Iris pigment epithelial cell (primary cell): ENCODE measurements around the gene UNCX.
"Not testable (repeated sequence)": the region's sequence is repeated elsewhere in the genome, so short reads cannot be mapped to it uniquely, and the experiment has no call there.

Experiments
- DNase-seq: peaks from one replicate; pipeline ENCODE4 v3.0.0-alpha.2; 2011; ENCODE audit warnings: low read depth

Gene UNCX

DNA sequence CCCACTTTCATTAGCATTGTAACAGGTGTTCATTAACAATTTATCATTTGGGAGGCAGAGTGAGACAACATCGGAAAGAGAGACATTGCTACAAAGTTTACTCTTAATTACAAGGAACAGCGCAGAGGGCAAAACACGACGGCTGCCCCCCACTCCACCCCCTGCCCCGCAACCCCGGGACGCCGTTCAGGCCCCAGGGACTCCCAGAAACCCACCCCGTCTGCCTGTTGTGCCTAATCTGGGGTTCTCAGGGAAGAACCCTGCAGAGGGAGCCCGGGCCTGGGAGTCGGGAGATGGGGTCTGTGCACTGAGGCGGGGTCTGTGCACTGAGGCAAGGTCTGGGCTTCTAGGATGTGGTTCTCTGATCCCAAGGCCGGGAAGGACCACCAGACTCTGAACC lies 25.2 kb downstream of the UNCX start:
- DNase-seq = no peak

DNA sequence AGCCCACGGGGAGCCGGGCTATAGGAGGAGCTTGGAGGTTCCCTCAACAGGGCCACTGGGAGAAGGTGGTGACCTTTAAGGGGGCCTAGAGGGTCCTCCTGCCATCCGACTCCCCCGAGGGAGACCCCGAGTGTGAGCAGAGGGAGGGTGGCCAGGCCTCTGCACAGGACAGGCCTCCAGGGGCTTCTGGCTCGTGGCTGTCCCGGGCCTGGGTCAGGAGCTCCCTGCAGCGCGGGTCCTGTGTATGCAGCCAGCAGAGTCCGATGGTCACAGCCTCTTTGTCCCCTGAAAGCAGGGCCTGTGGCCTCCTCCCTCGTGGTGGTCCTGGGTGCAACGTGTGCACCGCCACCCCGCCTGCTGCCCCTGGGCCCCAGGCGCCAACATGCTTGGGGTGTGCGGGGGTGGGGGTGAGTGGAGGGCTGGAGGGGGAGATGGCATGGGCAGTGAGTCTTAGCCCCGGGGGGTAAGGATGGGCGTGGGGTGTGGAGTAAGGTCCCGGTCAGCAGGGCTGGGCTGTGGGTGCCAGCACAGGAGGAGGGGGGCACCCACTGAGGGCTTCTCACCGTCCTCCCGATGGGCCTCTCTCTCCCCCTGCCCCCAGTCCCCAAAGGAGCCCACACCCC lies 27.1 kb downstream of the UNCX start:
- no peak for DNase-seq

DNA sequence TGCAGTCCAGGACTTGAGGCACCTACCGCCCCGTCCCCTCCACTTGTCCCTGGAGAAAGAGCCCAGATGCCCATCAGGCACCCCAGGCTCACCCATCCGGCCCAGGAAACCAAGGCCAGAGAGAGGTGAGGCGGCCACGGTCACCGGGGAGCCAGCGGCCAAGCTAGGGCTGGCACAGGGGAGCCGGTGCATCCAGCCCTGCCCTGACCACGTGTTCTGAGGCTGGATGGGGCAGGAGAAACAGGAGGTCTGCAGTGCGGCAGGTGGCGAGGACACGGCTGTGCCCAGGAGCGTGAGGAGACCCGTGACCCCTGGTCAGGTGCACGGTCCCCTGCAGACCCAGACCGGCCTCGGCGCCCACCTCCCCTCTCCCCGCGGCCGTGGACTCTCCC lies 27.6 kb downstream of the UNCX start:
- DNase-seq = no peak

DNA sequence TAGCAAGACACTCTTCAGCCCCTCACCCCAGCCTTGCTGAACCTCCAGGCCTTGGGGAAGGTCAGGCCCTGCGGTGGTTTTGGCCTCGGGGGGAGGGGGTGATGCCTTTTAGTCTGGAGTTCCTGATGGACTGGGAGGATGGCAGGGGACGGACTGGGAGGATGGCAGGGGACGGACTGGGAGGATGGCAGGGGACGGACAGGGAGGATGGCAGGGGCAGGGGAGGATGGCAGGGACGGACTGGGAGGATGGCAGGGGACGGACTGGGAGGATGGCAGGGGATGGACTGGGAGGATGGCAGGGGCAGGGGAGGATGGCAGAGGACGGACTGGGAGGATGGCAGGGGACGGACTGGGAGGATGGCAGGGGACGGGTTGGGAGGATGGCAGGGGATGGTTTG lies 28.4 kb downstream of the UNCX start:
- DNase-seq = not testable (repeated sequence)

DNA sequence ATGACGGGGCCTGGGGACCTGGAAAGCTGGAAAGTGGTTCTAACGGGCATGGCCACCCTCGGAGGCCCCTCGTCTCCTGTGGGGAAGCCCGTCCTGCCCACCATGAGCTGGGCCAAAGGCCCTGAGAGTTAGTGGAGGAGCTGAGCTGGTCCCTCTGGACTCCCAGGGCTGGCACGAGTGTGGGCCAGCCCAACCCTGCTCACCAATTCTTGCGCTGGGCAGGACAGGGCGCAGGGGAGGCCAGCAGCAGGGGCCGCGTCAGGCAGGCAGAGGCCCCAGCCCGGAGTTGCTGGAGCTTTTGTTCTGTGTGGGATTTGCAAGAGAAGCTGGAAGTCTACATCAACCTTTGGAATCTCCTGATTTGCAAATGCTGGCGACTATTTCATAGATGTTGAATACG lies 29.8 kb downstream of the UNCX start:
- no peak for DNase-seq

DNA sequence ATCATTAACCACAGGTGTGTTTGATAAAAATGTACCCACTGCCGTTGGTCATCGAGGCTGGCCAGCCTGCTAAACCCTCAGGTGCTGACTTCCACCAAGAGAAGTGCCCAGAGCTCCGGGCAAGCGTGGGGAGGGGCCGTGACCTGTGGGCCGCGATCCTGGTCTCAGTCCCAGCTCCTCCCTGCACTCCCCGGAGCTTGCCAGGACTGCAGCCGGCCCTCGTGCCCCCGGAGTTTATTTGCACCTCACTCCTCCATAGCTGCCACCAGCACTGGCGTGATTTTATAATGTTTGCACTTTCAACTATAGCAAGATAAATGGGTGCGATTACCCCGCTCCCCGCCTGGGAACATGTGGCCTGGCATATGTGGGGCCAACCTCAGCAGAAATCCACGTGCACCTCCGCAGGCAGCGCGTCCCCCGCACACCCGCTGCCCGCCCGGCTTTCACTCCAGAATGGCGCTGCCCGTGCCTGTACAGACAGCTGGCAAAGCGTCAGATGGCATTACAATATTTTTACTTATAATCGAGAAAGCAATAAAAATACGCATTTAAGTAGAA lies 30.8 kb downstream of the UNCX start:
- DNase-seq = no peak

DNA sequence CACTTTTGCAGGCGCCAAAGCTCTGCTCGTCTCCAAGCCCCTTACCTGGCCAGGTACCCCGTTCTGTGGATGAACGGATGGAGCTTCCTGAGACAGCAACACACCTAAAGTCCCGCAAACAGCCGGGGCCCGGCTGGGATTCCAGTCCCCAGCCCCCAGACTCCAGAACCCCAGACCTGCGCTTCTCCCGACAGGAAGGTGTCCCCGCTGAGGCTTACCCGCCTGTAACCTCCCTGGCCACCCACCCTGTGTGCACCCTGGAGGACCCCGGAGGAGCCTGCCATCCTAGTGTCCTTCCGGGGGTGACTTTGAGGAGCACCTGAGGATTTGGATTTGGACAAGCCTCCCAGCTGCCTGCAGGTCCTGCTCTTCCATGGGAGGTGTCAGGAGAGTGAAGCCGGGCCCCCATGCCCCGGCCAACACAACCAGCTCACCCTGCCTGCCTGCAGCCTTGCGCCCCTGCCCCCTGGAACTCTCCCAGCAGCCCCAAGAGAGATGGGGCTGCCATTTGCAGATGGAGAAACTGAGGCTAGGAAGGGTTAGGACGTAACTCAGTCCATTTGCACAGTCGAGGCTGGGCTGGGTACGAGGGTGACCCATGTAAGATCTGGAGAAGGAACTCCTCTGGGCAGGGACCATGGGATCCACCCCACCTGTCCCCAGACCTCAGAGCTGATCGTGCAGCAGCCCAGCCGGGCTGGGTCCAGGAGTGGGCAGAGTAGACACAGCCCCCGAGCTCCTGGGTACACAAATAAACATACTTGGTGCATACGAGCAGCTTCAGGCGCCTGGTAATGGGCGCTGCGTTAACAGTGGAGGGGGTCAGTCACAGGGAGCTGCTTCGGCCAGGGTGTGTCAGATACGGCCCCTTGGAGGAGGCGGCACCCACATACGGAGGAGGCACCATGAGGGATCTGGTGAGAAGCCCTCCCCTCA lies 31.9 kb downstream of the UNCX start:
- no peak for DNase-seq

DNA sequence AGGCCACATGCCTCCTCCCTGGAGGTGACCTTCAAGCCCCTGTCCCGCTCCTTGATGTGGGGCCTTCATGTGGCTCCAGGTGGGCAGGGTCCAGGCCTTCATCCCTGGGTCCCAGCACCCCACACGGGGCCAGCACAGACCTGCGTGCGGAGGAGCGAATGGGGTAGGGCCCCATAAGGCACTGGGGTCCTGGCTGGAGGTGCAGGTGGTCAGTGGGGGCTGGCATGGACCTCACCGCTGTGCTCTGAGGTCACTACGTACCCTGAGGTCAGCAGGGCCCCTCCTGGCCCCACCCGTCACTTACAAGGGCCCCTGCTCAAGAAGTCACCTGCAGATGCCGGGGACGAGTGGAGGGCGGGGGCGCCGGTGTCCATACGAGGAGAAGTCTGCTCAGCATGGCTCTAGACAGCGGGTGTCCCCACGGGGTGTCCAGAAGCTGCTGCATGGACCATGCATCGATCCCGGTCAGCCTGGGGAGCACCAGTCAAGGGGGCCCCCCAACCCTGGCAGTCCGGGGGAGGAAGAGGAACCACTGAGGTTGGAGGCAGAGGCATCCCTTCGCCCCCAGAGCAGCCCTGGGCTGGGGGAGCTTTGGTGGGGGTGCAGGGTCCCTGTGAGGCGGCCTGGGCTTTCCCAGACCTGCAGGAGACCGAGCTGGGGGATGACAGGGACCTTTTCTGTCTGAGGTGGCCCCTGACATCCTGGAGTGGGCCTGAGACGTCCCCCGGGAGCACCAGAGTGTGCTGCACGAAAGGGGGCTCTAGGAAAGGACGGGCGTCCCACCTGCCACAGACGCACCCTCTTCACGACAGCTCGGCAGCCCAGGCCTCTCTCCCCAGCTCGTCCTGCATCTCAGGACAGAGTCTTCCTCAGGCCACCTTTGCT lies 34.6 kb downstream of the UNCX start:
- DNase-seq = no peak

DNA sequence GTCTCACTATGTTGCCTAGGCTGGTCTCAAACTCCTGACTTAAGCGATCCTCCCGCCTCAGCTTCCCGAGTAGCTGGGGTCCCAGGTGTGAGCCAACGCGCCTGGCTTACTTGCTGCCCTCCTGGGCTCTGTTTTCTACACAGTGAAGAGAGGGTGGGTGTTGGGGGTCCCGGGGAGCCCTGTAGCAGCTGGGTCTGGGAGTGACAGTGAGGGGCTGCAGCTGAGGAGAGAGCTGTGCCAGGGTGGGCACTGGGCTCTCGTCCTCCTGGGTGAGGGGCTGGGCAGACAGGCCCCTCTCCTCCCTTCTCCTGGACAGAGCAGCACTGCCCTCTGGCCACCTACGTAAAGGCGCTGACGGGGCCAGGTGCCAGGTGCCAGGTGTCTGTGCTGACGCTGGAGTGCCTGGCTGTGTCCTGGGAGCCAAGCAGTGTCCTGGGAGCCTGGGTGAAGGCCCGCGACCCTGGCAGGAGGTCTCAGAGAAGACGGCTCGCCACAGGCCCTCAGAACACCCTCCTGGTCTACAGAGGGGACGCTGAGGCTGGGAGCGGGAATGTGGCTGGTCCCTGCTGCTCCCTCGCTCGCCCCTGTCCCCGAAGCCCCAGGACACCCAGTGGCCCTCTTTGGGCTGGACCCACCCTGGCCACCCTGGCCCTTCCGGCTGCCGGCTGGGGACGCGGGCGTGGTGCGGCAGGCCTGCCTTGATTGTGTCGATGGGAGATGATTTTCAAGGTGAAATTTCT lies 35.6 kb downstream of the UNCX start:
- no peak for DNase-seq

DNA sequence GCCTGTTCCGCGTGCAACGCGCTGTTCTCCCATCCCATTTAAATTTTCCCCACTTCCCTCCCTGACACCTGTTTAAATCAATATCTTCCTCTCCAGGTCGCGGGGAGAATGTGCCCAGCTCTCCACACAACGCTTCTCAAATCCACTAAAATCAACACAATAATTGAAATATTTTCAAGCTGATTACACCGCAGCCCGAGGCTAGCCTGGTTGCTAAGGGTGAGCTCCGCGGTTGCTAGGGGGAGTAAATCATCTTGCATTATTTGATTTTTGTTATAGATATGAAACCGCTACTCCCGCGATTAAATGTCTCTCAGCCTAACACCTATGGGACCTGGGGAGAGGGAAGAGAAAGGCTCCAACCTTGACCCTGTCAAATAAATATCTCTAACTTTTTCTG lies 36.2 kb downstream of the UNCX start:
- no peak for DNase-seq

DNA sequence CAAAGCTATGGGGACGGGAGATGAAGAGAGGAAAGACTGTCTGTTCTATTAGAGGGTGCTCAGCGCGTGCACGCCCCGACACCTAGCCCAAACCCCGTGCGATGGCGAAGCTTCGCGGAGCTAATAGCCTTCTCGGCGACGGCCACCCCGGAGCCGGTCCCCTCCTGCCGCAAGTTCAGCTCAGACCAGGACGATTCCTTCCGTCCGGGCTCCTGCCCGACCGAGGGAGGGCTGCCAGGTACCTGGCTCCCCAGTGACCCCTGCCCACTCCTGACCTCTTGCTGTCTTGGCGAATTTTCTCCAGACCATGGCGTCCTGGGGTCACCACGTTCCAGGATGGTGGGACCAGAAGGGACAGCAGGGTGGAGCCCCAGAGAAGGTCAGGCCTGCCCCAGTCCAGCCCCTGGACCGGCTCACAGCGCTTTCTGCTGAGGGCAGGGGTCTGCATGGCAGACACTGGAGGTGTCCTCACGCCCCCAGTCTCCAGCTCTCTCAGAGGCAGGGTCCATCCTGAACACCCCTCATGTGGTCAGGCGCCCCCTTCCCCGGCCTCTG lies 36.7 kb downstream of the UNCX start:
- no peak for DNase-seq

DNA sequence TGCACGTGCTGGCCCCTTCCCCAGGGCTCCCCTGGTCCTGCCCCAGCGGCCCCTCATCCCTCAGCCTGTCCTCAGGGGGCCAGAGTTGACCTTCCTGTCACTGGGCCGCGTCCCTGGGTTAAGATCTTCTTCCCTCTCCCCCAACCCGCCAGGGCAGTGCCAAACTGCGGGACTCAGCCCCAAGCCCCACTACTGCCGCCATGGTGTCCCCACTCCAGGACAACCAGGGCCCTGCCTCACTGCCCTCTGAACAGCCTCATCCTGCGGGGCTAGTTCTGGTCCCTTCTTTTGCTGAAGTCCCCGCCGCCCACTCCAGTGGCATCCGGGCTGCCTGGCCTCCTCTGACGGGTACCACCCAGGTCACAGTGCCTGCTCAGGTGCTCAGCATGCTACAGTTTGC lies 37.5 kb downstream of the UNCX start:
- no peak for DNase-seq

DNA sequence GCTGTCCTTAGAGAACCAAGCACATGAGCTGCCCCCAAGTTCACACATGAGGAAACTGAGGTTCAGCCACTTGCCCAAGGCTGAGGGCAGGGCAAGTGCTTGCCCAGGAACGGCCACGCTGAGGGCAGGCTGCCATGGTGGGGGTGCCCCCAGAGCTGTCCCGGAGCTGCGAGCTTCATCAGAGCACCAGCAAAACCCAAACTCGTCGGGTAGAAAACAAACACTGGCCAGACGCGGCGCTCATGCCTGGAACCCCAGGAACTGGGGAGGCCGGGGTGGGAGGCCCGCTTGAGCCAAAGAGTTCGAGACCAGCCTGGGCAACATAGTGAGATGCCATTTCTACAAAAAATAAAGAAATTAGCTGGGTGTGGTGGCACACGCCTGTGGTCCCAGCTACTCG lies 38.4 kb downstream of the UNCX start:
- no peak for DNase-seq

DNA sequence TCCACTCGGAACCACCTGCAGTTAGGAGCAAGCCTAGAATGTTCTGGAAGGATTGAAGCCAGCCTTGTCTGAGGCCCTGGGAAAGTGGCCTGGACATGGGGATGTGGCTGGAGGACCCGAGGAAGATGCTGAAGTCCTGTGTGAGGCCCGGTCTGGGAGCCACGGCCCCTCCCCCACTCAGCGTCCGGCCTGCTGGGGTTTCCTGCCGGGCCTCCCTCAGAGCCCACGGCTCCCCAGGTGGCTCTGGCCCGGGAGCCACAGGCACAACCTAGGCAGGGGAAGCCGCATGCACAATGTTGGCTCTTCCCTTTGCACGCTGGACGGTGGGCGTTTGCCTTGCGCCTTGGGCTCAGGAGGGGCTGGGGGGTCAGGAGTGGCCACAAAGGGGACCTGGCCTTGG lies 39.0 kb downstream of the UNCX start:
- DNase-seq = no peak

DNA sequence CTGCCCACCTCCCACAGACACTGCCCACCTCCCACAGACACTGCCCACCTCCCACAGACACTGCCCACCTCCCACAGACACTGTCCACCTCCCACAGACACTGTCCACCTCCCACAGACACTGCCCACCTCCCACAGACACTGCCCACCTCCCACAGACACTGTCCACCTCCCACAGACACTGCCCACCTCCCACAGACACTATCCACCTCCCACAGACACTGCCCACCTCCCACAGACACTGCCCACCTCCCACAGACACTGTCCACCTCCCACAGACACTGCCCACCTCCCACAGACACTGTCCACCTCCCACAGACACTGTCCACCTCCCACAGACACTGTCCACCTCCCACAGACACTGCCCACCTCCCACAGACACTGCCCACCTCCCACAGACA lies 39.5 kb downstream of the UNCX start:
- DNase-seq = not testable (repeated sequence)

DNA sequence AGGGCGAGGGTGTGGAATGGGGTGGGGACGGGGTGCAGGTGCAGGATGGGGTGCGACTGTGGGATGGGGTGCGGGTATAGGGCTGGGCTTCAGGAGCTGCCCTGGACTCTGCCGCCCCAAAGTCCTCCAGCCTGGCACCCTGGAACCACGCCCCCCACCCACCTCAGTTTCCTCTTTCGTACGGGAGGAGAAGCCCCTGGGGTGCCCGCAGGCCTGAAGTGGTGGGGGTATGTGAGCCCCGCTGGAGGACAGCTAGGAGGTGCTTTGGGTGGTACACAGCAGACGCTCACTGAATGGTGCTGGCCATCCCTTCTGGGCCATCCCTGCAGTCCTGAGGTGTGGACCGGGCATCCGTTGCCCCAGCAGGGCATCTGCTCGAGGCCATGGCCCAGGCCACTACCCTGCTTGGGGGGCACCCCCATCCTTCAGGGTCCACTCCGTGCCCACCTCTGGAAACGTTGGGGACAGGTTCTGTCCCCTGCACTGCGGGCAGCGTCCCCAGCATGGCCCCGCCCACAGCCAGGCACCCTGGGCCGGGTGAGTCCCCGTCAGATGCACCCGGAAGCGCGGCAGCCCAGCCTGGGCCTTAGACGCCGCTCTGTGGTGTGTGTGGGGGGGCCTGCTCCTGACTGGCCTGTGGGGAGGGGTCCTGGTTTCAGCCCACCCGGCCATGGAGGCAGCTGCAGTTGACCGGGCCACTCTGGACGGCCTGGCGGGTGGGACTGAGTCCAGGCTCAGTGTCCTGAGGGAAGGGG lies 41.6 kb downstream of the UNCX start:
- no peak for DNase-seq

DNA sequence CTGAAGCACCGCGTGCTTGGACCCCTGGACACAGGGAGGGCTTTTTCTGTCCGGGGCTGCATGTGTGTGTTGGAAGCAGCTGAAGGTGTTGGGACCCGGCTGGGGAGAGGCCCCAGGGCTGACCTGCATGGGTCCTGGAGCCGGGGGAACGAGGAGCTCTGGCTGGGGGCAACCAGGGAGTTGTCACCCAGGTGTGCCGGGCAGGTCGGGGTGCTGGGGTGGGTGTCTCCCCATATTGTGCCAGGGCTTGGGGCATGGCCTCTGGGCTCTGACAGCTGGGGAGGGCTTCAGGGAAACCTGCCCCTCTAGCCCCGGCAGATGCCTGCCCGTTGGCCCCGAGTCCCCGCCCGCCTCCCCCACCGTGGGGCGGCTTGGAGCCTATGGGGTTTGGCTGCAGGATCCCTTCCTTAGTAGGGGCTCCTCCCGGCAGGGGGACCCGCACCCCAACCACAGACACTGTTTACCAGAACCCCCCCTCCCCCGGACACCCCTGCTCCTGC lies 42.3 kb downstream of the UNCX start:
- no peak for DNase-seq

DNA sequence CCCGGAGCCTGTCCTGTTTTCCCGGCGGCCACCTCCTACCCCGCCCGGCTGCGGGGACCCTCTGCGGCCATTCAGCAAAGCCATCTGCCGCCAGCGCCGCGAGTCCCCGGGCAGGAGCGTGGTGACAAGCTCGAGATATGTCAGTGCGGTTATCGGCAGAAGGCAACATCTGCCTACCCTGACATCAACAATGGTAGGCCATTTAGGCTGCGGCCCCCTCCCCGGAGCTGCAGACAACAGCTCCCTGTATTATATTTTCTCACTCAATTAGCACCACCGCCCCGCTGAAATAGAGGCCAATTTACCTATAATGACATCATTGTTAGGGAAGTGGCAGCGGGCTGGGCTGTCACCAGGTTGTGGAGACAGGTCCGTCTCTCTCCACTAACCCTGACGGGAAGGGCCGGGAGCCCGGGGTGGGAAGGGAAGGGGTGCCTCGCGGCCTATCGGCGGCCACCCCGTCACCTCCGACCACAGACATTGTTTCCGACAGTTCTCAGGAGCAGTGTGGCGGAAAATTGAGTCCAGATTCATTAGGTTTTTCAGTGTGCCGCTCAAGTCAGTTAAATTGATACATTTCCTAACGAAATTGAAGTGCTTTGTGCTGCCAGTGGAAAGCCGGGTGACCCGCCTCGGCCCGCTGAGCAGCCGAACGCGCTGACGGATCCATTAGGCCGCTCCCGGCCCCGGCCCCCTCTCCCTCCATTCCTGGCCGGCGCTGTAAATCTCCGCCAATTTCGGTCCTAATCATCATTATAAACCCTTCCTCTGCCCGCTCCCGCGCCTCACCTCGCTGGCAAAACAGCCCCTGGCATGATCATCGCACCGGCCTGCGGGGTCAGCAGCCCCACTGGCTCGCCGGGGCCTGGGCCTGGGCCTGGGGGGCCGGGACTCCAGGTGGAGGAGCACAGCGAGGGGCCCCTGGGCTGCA lies 43.0 kb downstream of the UNCX start:
- DNase-seq = no peak

DNA sequence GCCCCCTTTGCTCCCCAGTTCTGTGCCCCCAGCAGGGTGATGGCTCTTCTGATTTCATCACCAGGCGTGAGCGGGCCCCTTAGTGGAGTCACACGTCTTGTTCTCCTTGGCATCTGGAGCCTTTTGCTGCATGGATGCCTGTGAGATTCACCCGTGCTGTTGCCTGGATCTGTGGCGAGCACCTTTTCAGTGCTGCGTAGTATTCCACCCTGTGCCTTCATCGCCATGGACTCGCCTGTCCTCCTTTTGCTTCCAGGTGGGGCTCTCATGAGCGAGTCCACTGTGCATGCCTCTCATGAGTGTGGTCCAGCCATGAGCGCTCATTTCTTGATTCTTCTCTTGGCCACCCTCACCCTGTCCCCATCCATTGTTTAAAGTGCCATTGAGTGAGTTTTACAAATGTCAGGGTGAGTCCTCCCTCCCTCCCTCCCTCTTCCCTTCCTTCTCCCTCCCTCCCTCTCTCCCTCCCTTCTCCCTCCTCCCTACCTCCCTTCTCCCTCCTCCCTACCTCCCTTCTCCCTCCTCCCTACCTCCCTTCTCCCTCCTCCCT lies 44.0 kb downstream of the UNCX start:
- no peak for DNase-seq
